ENCODE measurements around the gene KCNQ2.

GRCh38 chr20:63449796-63450730 is 22.4 kb downstream of the KCNQ2 start:
- TF ChIP-seq RBBP5 (conservative IDR thresholded peaks at IDR 0.05) (no peak), CTCF (IDR thresholded peaks at IDR 0.05 in 2 of 3, conservative IDR thresholded peaks at IDR 0.05 in 1 of 3; ENCODE audit: control insufficient read depth in 2 of 3, extremely low read depth in 1 of 3, insufficient read depth in 1 of 3, low read depth in 3 of 3, low read length in 3 of 3) (no peak), POLR2A (IDR thresholded peaks at IDR 0.05; ENCODE audit: low read depth, low read length) (no peak), ATF7 (IDR thresholded peaks at IDR 0.05; ENCODE audit: low read depth) (no peak), MEF2A (IDR thresholded peaks at IDR 0.05; ENCODE audit: insufficient read depth, low read depth, low read length) (no peak)
